Measurements from ENCODE around the gene CRABP1. TPM values are rescaled to one million over a fixed set of nuclear protein-coding genes. Genes with fewer than 3 reads are reported as not detected.

Gene CRABP1
- total RNA-seq, 4 donors from 2014 or later: not detected

DNA sequence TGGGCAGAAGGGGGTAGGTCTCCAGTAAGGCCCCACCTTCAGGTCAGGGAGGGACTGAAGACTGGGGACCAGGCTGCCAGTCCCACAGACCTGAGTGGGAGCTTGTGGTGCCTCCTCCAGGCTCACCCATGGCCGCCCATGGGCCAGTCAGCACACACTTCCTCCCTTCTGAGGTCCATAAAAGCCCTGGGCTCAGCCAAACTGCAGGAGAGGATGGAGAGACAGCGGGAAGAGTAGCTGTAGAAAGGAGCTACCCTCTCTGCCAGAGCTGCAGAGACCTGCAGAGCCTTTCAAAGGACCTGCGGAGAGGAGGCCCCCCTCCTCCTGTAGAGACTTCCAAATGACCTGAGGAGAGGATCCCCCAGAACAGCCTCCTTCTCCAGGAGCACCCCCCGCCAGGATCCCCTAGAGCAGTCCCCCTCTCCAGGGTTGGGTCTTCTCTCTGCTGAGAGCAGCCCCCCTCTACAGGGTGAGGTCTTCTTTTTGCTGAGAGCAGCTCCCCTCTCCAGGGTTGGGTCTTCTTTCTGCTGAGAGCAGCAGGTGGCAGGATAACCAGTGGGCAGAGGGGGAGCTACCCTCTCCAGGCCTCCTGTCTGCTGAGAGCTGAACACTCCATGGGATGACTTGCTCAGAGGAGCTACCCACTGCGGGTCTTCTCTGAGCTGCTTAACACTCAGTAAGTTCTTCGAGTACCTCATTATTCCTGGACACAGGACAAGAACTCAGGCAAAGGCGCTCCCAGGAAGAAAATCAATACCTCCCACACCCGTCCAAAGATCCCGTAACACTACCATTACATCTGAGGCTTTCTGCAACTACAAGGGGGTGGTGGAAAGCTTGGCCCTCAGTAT lies 35.7 kb upstream of the CRABP1 start:
- no peak for DNase-seq
- intact Hi-C loops (cut with DNase I; ENCODE audit: low total_unique reads): loop anchor here (5.0 kb wide), 1 partner anchor 178 kb away; no protein-coding TSS in a partner anchor
- Histone ChIP-seq H3K27me3 (no peaks in the 10 kb centered on the region), H3K27ac (no peak overlapping the region), H3K4me1 (no peaks in the 10 kb centered on the region), H3K36me3 (no peaks in the 10 kb centered on the region), H3K9me3 (no peaks in the 10 kb centered on the region), H3K4me3 (no peak overlapping the region)
- TF ChIP-seq POLR2A (IDR thresholded peaks at IDR 0.05): no peak
- TF ChIP-seq, protein P1, sequence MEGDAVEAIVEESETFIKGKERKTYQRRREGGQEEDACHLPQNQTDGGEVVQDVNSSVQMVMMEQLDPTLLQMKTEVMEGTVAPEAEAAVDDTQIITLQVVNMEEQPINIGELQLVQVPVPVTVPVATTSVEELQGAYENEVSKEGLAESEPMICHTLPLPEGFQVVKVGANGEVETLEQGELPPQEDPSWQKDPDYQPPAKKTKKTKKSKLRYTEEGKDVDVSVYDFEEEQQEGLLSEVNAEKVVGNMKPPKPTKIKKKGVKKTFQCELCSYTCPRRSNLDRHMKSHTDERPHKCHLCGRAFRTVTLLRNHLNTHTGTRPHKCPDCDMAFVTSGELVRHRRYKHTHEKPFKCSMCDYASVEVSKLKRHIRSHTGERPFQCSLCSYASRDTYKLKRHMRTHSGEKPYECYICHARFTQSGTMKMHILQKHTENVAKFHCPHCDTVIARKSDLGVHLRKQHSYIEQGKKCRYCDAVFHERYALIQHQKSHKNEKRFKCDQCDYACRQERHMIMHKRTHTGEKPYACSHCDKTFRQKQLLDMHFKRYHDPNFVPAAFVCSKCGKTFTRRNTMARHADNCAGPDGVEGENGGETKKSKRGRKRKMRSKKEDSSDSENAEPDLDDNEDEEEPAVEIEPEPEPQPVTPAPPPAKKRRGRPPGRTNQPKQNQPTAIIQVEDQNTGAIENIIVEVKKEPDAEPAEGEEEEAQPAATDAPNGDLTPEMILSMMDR (IDR thresholded peaks at IDR 0.05 in 4 of 5, conservative IDR thresholded peaks at IDR 0.05 in 1 of 5): no peak
- ATAC-seq: no peak
- in situ Hi-C loops (cut with MboI; ENCODE audit: low sequenced_read_pairs in 4 of 4): loop anchor here (5.0 to 10.0 kb wide), 3 partner anchors 120 to 130 kb away; partner anchors contain the start of gene IREB2 (in 1 of the 4)

- Histone ChIP-seq H3K9me3 (no peaks in the 10 kb centered on the region), H3K4me3 (no peak overlapping the region), H3K27ac (no peak overlapping the region), H3K27me3 (no peaks in the 10 kb centered on the region), H3K36me3 (no peaks in the 10 kb centered on the region), H3K4me1 (peaks cover 2% of the 10 kb centered on the region in 2 donors)
- no peak for TF ChIP-seq POLR2A (IDR thresholded peaks at IDR 0.05)
- TF ChIP-seq, protein P1 (IDR thresholded peaks at IDR 0.05 in 4 of 5, conservative IDR thresholded peaks at IDR 0.05 in 1 of 5): no peak
- in situ Hi-C loops (cut with MboI; ENCODE audit: low sequenced_read_pairs in 4 of 4) (loop anchor here (5.0 to 10.0 kb wide), 3 partner anchors 119 to 129 kb away; partner anchors contain the start of gene IREB2 (in 1 of the 4)), intact Hi-C loops (cut with DNase I; ENCODE audit: low total_unique reads) (loop anchor here (5.0 kb wide), 1 partner anchor 176 kb away; no protein-coding TSS in a partner anchor)
- no peak for DNase-seq
- ATAC-seq: no peak
These were observed 33.9 kb upstream of the CRABP1 start for GRCh38 chr15:78306176-78306774.

DNA sequence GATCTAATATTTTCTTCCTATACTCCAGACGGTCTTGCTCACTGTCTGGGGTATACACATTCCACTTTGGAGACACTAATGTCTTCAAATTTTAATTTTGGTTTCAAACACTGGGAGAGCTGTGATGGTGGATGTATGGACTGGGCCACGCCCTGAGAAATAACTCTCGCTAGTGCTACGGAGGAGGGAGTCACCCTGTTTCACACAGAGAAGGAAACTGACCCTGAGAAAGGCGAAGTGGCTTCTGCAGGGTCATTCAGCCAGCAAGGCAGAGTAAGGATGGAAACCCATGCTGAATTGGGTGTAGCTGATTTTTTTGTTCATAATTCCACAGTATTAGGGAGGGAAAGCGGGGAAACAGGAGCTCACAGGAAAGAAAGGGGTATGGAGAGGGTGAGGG lies 32.2 kb upstream of the CRABP1 start:
- in situ Hi-C loops (cut with MboI; ENCODE audit: low sequenced_read_pairs in 4 of 4) (loop anchor here (5.0 to 10.0 kb wide), 3 partner anchors 117 to 127 kb away; partner anchors contain the start of gene IREB2 (in 1 of the 4)), intact Hi-C loops (cut with DNase I; ENCODE audit: low total_unique reads) (loop anchor here (1.0 to 5.0 kb wide), 2 partner anchors 115 to 174 kb away; no protein-coding TSS in a partner anchor)
- no peak for ATAC-seq
- H3K4me3 ChIP-seq: no peak overlapping the region
- no peak overlapping the region for H3K27ac ChIP-seq
- H3K27me3 ChIP-seq: no peaks in the 10 kb centered on the region
- DNase-seq: no peak
- no peak for TF ChIP-seq POLR2A (IDR thresholded peaks at IDR 0.05)
- TF ChIP-seq, protein P1 (IDR thresholded peaks at IDR 0.05 in 4 of 5, conservative IDR thresholded peaks at IDR 0.05 in 1 of 5): no peak
- H3K9me3 ChIP-seq: no peaks in the 10 kb centered on the region
- peaks cover 5 to 8% of the 10 kb centered on the region in 2 donors for H3K4me1 ChIP-seq
- H3K36me3 ChIP-seq: no peaks in the 10 kb centered on the region

DNA sequence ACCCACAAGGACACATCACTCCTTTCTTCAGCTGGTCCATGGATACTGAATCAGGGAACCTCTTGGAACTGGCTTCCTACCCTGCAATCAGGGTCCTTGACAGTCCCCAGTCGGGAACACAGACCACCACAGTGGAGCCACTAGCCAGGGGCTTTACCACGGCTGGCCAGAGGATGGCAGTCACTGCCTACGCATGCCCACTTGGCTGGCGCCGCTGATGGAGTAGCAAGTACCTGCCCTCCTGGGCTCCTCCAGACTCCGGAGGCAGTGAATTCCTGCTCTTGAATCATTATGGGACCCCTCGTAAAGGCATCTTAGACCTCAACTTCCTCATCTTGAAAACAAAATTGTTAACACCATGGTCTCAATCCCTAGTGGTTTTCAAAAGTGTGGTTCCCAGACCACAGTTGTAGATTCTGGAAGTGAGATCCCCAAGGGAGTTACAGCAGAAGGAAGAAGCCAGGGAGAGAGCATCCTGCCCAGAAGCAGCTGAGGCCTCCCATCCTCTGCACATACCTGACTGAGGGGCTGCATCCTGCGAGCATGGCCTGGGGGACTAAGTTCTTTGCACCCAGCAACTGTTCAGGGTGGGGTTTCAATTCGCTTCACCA lies 31.6 kb upstream of the CRABP1 start:
- ATAC-seq (peak in 1 of 2 donors; percentile 72), DNase-seq (peak; percentile 14 to 43)
- no peaks in the 10 kb centered on the region for H3K27me3 ChIP-seq
- no peaks in the 10 kb centered on the region for H3K9me3 ChIP-seq
- in situ Hi-C loops (cut with MboI; ENCODE audit: low sequenced_read_pairs in 4 of 4) (loop anchor here (5.0 to 10.0 kb wide), 3 partner anchors 116 to 126 kb away; partner anchors contain the start of gene IREB2 (in 1 of the 4)), intact Hi-C loops (cut with DNase I; ENCODE audit: low total_unique reads) (loop anchor here (1.0 to 5.0 kb wide), 2 partner anchors 115 to 174 kb away; no protein-coding TSS in a partner anchor)
- no peak for TF ChIP-seq POLR2A (IDR thresholded peaks at IDR 0.05)
- TF ChIP-seq, protein P1 (IDR thresholded peaks at IDR 0.05 in 4 of 5, conservative IDR thresholded peaks at IDR 0.05 in 1 of 5): peak; percentile 56 to 79 (median 69)
- no peak overlapping the region for H3K4me3 ChIP-seq
- peaks cover 5 to 8% of the 10 kb centered on the region in 2 donors for H3K4me1 ChIP-seq
- H3K36me3 ChIP-seq: no peaks in the 10 kb centered on the region
- no peak overlapping the region for H3K27ac ChIP-seq

All from gastrocnemius medialis (tissue), 4 donors.